Fibroblast of lung (primary cell): ENCODE data around the gene NOCT. TPM values are rescaled to one million over a fixed set of nuclear protein-coding genes. Genes with fewer than 3 reads are reported as not detected.
A peak's percentile ranks its signal among the peaks of the same experiment; 100 is the strongest.
"Not testable (repeated sequence)": the region's sequence is repeated elsewhere in the genome, so short reads cannot be mapped to it uniquely, and the experiment has no call there.

ENCODE experiments used
- DNase-seq, 2 donors: peaks; one replicate each; pipeline versions ENCODE4 v3.0.0 to v3.0.0-alpha.2; 2010; ENCODE audit warnings: low read depth in 2 of 2
- H2AFZ ChIP-seq: 2 replicates; pipeline ENCODE4 v1.5.1; 2012; ENCODE audit warnings: low read length, control low read depth, inconsistent platforms
- H3K27ac ChIP-seq: 2 replicates; pipeline ENCODE4 v1.5.1; 2011; ENCODE audit warnings: low read length, control low read depth; ENCODE audit not compliant: insufficient read depth
- H3K27me3 ChIP-seq: 2 replicates; pipeline ENCODE4 v1.5.1; 2011; ENCODE audit warnings: mild to moderate bottlenecking, low read length; ENCODE audit not compliant: control insufficient read depth, insufficient read depth
- H3K36me3 ChIP-seq: 2 replicates; pipeline ENCODE4 v1.5.1; 2011; ENCODE audit warnings: low read length; ENCODE audit not compliant: control insufficient read depth, insufficient read depth
- H3K4me1 ChIP-seq: 2 replicates; pipeline ENCODE4 v1.5.1; 2011; ENCODE audit warnings: low read length; ENCODE audit not compliant: control insufficient read depth, insufficient read depth; ENCODE audit errors: extremely low read depth
- H3K4me2 ChIP-seq: 2 replicates; pipeline ENCODE4 v1.5.1; 2011; ENCODE audit warnings: low read length, control low read depth; ENCODE audit not compliant: insufficient read depth; ENCODE audit errors: extremely low read depth
- H3K4me3 ChIP-seq, 4 experiments: fragments of 200-600 bp in 1 of 4; sonication (generic) in 1 of 4; replicated peaks in 1 of 4; 2 replicates each; pipeline ENCODE4 v1.5.1; 2011 to 2016; ENCODE audit warnings: low read length in 4 of 4, low read depth in 3 of 4, mild to moderate bottlenecking in 3 of 4, control low read depth in 2 of 4, inconsistent platforms in 1 of 4, mixed read lengths in 1 of 4; ENCODE audit not compliant: insufficient read depth in 1 of 4; ENCODE audit errors: control extremely low read depth in 1 of 4
- H3K79me2 ChIP-seq: 2 replicates; pipeline ENCODE4 v1.5.1; 2012; ENCODE audit warnings: mild to moderate bottlenecking, low read length, inconsistent platforms; ENCODE audit not compliant: control insufficient read depth, insufficient read depth
- H3K9ac ChIP-seq: 2 replicates; pipeline ENCODE4 v1.5.1; 2011; ENCODE audit warnings: mild to moderate bottlenecking, low read length, control low read depth; ENCODE audit not compliant: insufficient read depth
- H3K9me3 ChIP-seq: 2 replicates; pipeline ENCODE4 v1.5.1; 2012; ENCODE audit warnings: low read depth, low read length; ENCODE audit not compliant: control insufficient read depth, insufficient read depth
- H4K20me1 ChIP-seq: 2 replicates; pipeline ENCODE4 v1.5.1; 2011; ENCODE audit warnings: low read length; ENCODE audit not compliant: control insufficient read depth, insufficient read depth; ENCODE audit errors: extremely low read depth
- EZH2 ChIP-seq: IDR thresholded peaks from 2 replicates; pipeline ENCODE4 v1.5.1; 2012; ENCODE audit warnings: low read length, control low read depth, mild to moderate bottlenecking; ENCODE audit errors: missing control alignments
- polyA plus RNA-seq, 2 donors: library from polyadenylated mRNA; depleted of rRNA in 1 of 2; stranded (reverse) in 1 of 2; unstranded in 1 of 2; fragments of >200 nt; gene quantifications; 2 replicates each; pipeline ENCODE4 v1.2.1, GENCODE V29; 2011 to 2012; ENCODE audit warnings: missing spikeins in 1 of 2
- total RNA-seq: library from RNA; depleted of rRNA; stranded (reverse); fragments of >200 nt; gene quantifications from 2 replicates; pipeline ENCODE4 v1.2.1, GENCODE V29; 2014
- TF ChIP-seq, protein P1 (sequence below), 2 donors: IDR thresholded peaks in 1 of 2; conservative IDR thresholded peaks in 1 of 2; 1 replicate in 1 of 2; 2 replicates in 1 of 2; pipeline ENCODE4 v1.5.1; 2011 to 2012; ENCODE audit warnings: low read length in 2 of 2, control low read depth in 1 of 2, inconsistent platforms in 1 of 2, low read depth in 1 of 2, mild to moderate bottlenecking in 1 of 2

Gene NOCT
- total and polyA plus RNA-seq, 2 donors (not counting 1 experiment from before 2014, with no cell fraction given) = 6.4 to 13.2 TPM

- H3K9ac ChIP-seq = no peak overlapping the region
- H3K9me3 ChIP-seq = no peaks in the 10 kb centered on the region
- no peaks in the 10 kb centered on the region for H3K27me3 ChIP-seq
- H4K20me1 ChIP-seq = peaks cover 2% of the 10 kb centered on the region
- no peaks in the 10 kb centered on the region for H3K79me2 ChIP-seq
- no peak overlapping the region for H3K27ac ChIP-seq
- peak; percentile 7 to 33 for DNase-seq
- H3K4me2 ChIP-seq = no peak overlapping the region
- H2AFZ ChIP-seq = no peak overlapping the region
- TF ChIP-seq EZH2 = no peak
- TF ChIP-seq, protein P1, sequence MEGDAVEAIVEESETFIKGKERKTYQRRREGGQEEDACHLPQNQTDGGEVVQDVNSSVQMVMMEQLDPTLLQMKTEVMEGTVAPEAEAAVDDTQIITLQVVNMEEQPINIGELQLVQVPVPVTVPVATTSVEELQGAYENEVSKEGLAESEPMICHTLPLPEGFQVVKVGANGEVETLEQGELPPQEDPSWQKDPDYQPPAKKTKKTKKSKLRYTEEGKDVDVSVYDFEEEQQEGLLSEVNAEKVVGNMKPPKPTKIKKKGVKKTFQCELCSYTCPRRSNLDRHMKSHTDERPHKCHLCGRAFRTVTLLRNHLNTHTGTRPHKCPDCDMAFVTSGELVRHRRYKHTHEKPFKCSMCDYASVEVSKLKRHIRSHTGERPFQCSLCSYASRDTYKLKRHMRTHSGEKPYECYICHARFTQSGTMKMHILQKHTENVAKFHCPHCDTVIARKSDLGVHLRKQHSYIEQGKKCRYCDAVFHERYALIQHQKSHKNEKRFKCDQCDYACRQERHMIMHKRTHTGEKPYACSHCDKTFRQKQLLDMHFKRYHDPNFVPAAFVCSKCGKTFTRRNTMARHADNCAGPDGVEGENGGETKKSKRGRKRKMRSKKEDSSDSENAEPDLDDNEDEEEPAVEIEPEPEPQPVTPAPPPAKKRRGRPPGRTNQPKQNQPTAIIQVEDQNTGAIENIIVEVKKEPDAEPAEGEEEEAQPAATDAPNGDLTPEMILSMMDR (conservative IDR thresholded peaks at IDR 0.05 in 1 of 2, IDR thresholded peaks at IDR 0.05 in 1 of 2; ENCODE audit: low read depth in 1 of 2, low read length in 2 of 2) = no peak
- peaks cover 6% of the 10 kb centered on the region for H3K4me1 ChIP-seq
- H3K36me3 ChIP-seq = peaks cover 7% of the 10 kb centered on the region
- no peak overlapping the region for H3K4me3 ChIP-seq
Measured at GRCh38 chr4:139054791-139055505, 39.4 kb downstream of the NOCT start.

GRCh38 chr4:139059026-139059425 is 43.4 kb downstream of the NOCT start:
- H3K9ac ChIP-seq, H3K27ac ChIP-seq, H2AFZ ChIP-seq, H4K20me1 ChIP-seq, H3K27me3 ChIP-seq, H3K79me2 ChIP-seq, H3K9me3 ChIP-seq, H3K4me1 ChIP-seq, DNase-seq, H3K4me3 ChIP-seq, H3K36me3 ChIP-seq, H3K4me2 ChIP-seq: not testable (repeated sequence)

- no peaks in the 10 kb centered on the region for H3K9me3 ChIP-seq
- peaks cover 10% of the 10 kb centered on the region for H3K36me3 ChIP-seq
- H3K79me2 ChIP-seq = no peaks in the 10 kb centered on the region
- H3K4me1 ChIP-seq = no peaks in the 10 kb centered on the region
- H3K27me3 ChIP-seq = no peaks in the 10 kb centered on the region
- H2AFZ ChIP-seq = no peak overlapping the region
- H3K9ac ChIP-seq = no peak overlapping the region
- no peak overlapping the region for H3K4me3 ChIP-seq
- no peak overlapping the region for H3K27ac ChIP-seq
- DNase-seq = no peak
- H4K20me1 ChIP-seq = peaks cover 2% of the 10 kb centered on the region
- TF ChIP-seq EZH2 = no peak
- TF ChIP-seq, protein P1 (conservative IDR thresholded peaks at IDR 0.05 in 1 of 2, IDR thresholded peaks at IDR 0.05 in 1 of 2; ENCODE audit: low read depth in 1 of 2, low read length in 2 of 2) = no peak
- H3K4me2 ChIP-seq = no peak overlapping the region
Measured at GRCh38 chr4:139060591-139060990, 45.0 kb downstream of the NOCT start.
